Measurements from ENCODE around the gene TMCC1.
A peak's percentile ranks its signal among the peaks of the same experiment; 100 is the strongest.

TMCC1 gene

DNA sequence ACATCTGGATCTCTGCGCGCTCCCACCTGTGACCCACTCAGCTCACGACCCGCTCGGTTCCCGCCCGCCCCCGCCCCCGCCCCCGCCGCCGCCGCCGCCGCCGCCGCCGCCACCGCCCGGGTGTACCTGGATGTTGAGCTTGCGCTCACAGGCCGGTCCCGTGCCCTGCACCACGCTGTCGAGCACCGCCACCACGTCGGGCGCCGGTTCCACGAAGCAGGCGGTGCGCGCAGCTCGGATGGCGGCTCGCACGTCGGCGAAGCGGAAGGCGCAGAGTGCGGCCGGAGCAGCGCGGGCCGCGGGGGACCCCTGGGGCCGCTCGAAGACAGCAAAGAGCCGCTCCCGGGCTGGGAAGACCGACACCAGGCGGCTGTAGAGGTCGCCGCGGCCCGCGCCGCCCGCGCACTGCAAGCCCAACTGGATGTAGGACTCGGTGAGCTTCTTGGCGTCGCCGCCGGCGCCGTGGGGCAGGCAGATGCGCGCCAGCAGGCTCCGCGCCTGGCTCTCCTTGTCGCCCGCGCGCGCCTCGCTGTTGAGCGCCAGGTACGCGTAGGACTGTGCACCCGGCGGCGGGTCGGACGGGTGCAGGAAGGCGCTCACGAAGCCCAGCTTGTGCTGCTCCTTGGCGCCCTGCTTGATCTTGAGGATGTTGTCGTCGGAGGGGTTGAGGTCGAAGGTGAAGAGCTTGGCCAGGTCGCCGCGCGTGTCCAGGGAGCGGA lies 288.1 kb downstream of the TMCC1 start:
- H3K4me3 ChIP-seq (replicated peaks; ENCODE audit: low read depth, low read length): peak overlapping the region; percentile 62
- TF ChIP-seq, protein P1, sequence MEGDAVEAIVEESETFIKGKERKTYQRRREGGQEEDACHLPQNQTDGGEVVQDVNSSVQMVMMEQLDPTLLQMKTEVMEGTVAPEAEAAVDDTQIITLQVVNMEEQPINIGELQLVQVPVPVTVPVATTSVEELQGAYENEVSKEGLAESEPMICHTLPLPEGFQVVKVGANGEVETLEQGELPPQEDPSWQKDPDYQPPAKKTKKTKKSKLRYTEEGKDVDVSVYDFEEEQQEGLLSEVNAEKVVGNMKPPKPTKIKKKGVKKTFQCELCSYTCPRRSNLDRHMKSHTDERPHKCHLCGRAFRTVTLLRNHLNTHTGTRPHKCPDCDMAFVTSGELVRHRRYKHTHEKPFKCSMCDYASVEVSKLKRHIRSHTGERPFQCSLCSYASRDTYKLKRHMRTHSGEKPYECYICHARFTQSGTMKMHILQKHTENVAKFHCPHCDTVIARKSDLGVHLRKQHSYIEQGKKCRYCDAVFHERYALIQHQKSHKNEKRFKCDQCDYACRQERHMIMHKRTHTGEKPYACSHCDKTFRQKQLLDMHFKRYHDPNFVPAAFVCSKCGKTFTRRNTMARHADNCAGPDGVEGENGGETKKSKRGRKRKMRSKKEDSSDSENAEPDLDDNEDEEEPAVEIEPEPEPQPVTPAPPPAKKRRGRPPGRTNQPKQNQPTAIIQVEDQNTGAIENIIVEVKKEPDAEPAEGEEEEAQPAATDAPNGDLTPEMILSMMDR (IDR thresholded peaks at IDR 0.05; ENCODE audit: low read depth, low read length, missing control alignments): no peak
- DNase-seq (ENCODE audit: extremely low read depth, low read depth): no peak

DNA sequence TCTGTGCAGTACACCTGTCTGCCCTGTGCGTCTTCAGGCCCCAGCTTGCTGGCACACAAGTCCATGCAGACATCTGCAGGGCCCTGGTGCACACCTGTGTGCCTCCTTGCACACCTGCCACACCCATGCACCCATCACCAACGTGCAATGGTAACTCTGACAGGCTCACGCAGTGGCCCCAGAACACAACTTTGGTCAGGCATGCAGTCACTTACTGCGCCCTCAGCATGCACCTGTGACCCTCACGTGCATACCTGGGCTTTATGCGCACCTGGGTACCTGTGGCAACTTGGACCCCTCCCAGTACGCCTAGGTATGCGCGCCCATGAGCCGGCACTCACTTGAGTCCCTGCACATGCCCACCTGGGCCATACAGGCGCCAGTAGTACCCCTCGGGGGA lies 288.7 kb downstream of the TMCC1 start:
- DNase-seq (ENCODE audit: extremely low read depth, low read depth): no peak
- TF ChIP-seq, protein P1 (IDR thresholded peaks at IDR 0.05; ENCODE audit: low read depth, low read length, missing control alignments): no peak
- peak overlapping the region; percentile 62 for H3K4me3 ChIP-seq (replicated peaks; ENCODE audit: low read depth, low read length)

DNA sequence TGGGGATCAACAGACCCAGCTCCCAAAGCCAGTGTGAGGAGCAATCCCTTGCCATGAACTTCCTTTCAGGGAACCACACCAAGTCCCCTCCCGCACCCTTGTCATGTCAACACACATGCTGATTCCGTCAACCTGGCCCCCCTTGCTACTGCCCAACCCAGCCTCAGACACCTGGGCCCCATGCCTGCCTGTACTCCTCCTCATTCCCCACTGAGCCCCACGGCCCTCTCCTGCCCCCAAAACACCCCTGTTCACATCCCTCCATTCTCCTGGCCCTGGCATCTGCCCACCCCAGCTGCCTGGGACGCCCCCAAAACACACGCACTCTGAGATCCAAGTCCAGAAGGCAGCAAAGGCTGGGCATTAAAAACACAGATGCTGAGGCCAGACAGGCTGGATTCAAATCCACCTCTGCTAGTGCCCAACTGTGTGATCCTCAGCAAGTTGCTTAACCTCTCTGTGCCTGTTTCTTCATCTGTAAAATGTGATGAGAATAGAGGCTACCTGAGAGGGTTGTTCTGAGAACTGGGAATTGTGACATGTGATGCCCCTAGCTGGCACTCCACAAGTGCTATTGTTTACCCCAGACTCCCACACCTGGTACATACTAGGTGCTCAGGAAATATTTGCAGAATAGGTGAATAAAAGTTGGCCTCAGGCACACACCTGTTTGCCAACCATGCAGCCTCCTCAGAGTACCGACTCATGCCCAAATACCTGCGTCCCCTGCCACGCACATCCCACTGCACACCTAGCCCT lies 289.3 kb downstream of the TMCC1 start:
- TF ChIP-seq, protein P1 (IDR thresholded peaks at IDR 0.05; ENCODE audit: low read depth, low read length, missing control alignments): no peak
- peak overlapping the region; percentile 62 for H3K4me3 ChIP-seq (replicated peaks; ENCODE audit: low read depth, low read length)
- no peak for DNase-seq (ENCODE audit: extremely low read depth, low read depth)

DNA sequence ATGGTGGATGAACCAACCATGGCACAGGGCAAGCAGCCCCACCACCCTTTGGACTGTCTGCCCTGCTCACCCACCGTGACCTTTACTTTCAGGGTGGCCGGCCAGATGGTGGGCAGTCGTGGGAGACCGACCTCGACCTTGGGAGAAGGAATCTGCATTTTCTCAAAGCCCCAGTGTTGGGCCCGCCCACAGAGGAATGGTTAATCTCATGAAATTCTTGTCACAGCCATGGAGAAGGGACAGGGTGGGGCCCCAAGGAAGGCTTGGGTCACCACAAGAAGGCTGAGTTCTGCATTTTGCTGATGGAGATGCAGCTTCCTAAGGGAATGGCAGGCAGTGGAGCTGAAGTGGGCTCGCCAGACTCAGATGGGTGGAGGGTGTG lies 290.0 kb downstream of the TMCC1 start:
- peak overlapping the region; percentile 62 for H3K4me3 ChIP-seq (replicated peaks; ENCODE audit: low read depth, low read length)
- DNase-seq (ENCODE audit: extremely low read depth, low read depth): no peak
- TF ChIP-seq, protein P1 (IDR thresholded peaks at IDR 0.05; ENCODE audit: low read depth, low read length, missing control alignments): no peak

DNA sequence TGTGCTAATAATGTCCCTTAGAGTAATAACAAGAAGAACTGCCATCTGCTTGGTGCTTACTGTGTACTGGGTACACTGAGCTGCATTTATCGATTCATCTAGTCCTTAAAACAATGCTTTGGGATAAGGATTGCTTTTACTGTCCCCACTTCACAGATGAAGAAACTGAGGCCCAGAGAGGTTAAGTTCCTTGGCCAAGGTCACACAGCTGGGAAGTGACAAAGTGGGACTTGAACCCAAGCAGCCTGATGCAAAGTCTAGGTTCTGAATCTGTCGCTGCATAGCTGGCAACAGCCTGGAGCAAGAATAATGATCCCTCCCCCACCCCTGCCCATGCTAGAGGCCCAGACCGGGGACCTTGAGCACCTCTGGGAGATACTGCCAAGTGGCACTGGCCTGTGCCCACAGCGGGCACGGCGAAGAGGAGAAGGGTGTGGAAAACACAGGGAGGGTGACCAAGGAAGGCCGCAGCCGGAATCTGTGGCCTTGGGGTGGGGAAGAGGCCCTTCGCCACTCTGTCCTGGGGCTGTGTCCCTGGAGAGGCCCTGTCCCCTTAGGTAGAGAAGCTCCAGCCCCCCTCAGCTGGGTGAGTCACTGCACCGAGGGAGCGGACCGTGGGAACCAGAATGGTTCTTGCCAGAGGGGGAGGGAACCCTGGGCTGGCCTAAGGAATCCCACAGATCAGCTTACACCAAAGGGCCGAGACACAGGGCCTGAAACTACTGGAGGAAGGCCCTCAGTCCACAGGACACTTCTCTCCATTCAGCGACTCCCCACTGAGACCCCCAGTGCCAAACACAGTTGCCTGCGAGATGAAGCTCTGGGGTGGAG lies 290.6 kb downstream of the TMCC1 start:
- TF ChIP-seq, protein P1 (IDR thresholded peaks at IDR 0.05; ENCODE audit: low read depth, low read length, missing control alignments): no peak
- peak; percentile 69 for DNase-seq (ENCODE audit: extremely low read depth, low read depth)
- H3K4me3 ChIP-seq (replicated peaks; ENCODE audit: low read depth, low read length): peak overlapping the region; percentile 62

DNA sequence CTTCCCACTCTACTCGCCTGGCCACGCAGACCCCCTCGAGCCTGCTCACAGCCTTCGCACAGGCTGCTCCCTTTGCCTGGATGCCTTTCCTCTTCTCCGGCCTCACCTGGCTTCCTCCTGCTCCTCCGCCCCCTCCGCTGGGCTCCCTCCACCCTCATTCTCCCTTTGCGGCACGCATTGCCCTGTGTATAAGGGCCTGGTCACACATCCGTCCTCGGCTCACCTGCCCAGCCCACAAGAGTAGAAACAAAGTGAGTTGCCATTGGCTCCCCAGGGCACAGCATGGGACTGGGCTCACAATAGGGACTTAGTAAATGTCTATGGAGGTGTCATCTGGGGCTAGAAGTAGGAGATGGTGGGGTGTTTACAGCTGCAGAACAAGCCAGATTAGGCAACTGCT lies 291.2 kb downstream of the TMCC1 start:
- no peak for DNase-seq (ENCODE audit: extremely low read depth, low read depth)
- no peak overlapping the region for H3K4me3 ChIP-seq (replicated peaks; ENCODE audit: low read depth, low read length)
- TF ChIP-seq, protein P1 (IDR thresholded peaks at IDR 0.05; ENCODE audit: low read depth, low read length, missing control alignments): no peak
